ENCODE data around the gene SPTB.

DNA sequence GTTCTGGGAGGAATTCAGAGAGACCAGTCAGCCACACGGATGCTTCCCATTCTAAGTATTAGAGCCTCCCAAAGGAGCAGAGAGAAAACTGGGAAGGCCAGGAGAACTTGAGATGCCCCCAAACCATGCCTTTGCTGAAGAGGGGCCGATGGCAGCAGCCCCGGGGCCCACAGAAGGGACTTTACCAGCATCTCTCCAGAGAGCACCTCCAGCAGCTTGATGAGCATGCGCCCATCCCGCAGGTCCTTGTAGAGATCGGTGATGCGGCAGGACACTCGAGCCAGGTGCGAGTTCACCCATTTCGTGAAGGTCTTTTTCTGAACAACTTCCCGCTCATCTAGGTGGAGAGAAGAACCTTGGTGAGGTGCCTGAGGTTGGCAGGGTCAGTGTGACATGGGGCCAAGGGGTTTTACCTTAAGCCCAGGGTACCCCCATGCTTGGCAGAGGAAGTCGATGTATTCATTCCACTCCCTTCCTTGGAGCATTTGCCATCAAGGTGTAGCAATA lies 74.9 kb downstream of the SPTB start:
- TF ChIP-seq POLR2A (IDR thresholded peaks at IDR 0.05; ENCODE audit: low read length) = no peak
- no peak for TF ChIP-seq GATA1 (IDR thresholded peaks at IDR 0.05; ENCODE audit: low read depth, low read length)
